Cardiac atrium fibroblast (primary cell): ENCODE data around the gene MIEN1. TPM values are rescaled to one million over a fixed set of nuclear protein-coding genes. Genes with fewer than 3 reads are reported as not detected.

Experiments used
- total RNA-seq: library from RNA; depleted of rRNA; stranded (reverse); fragments of >200 nt; gene quantifications from 2 replicates; pipeline ENCODE4 v1.2.3, GENCODE V29; 2015

Gene MIEN1
- 42.8 and 51.5 TPM in 2 replicates for total RNA-seq

DNA sequence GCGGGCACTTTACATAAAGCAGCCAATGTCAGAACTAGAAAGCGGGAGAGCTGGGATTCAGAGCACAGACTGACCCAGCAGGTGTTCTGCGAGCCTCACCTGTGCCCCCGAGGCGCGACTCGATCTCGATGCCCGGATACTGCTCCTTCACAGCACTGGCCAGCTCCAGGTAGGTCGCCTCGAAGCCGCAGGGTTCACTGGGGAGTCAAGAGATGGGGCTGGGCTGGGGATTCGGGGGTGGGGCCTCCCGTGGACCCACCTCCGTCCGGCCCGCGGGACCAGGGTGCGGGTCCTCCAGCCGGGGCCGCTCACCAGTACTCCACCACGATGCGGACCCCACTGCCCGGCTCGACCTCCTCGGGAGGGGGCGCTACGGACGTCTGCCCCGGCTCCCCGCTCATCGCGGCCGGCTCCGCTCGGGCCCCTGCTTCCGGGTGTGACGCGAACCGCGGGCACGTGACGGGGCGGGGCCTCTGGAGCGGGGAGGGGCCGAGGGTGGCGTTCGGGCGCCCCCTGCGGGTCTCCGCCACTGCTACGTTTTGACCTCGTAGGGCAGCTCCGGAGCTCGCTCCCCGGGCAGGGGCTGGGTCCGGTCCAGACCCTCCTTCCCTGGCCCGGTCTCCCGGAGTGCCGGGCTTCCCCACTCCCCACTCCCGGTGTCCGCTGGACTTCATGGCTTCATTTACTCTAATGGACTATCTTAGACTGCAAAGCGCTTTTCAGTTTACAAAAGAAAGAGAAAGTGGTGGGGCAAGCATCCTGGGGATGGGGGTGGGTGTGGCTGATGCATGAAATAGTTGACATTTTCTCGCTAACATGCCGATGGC is at the start of gene MIEN1:
MIEN1 (minus strand) TSS at position 438 of the 827 bp plus-strand sequence; CDS start at position 401, 37 bp downstream.

DNA sequence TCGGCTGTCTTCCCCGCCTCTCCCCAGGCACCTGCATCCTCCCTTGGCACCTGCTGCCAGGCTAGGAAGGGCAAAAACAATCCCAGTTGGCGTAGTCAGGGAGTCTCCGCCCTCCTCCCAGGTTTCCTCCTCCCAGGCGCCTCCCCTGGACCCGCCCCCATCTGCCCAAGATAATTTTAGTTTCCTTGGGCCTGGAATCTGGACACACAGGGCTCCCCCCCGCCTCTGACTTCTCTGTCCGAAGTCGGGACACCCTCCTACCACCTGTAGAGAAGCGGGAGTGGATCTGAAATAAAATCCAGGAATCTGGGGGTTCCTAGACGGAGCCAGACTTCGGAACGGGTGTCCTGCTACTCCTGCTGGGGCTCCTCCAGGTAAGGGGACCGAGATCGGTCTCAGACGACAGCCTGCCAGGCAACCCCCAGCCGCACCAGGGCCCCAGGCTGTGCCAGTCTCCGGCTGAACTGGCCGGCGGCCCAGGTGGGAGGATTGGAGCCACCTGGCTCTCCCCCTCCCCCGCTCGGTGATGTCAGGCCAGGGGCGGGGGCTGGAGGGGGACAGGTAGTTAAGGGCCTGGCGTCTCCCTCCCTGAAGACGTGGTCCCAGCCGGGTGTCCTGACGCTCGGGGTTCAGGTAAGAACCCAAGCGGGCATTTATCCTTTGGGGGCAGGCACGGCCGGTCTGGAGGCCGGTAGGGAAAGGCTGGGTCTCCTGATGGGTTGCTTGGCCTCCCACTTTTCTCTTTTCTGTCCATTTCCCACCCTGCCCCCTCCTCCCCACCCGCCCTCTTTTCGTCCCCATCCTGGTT is 7.6 kb upstream of the MIEN1 start, which contains the start of gene GRB7:
GRB7 (plus strand) TSS at position 179 of the 808 bp plus-strand sequence. CDS start 4,364 bp downstream, outside the sequence.

GRCh38 chr17:39699818-39700147 is 30.5 kb downstream of the MIEN1 start, which contains the start of gene ERBB2:
TSS of gene ERBB2 (plus strand) at chr17:39700064. CDS start at chr17:39700239, 175 bp downstream.

DNA sequence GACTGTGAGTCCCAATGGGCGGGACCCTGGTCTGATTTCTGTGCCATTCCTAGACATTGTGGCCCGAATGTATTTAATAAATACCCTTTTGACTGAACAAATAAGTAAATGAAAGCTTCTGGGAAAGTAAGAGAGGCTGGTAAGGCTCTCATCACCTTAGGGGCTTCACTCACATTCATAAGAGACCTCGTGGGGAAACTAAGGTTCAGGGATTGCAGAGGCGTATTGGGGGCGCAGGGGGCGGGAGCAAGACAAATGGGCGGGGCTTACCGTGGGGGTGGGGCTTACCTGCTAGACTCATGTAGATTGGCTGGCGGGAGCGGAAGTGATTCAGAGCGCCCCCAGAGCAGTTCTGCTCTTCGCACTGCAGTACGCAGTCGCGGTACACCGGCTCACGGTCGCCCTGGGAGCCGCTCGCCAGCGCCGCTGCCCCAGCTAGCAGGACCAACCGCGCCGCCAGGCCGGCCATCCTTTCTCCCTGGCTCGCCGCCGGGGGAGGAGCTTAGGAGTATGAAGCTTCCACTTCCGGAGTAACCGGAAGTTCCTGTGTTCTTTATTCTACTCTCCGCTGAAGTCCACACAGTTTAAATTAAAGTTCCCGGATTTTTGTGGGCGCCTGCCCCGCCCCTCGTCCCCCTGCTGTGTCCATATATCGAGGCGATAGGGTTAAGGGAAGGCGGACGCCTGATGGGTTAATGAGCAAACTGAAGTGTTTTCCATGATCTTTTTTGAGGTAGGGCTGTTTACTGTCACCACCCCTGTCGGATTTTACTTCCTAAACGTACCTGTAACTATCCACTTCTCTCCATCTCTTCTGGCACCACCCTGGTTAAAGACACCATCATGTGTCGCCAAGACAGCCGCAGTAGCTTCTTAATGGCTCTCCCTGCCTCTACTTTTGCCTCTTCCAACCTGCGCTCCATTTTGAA is 42.5 kb downstream of the MIEN1 start, which contains the start of gene PGAP3:
PGAP3 (minus strand) TSS at position 512 of the 929 bp plus-strand sequence; CDS start at position 469, 43 bp downstream.

Other genes starting within 250 kb of the MIEN1 start
- gene NEUROD2, start 122.6 kb downstream of the MIEN1 start, total RNA-seq: not detected in 2 replicates
- 3.4 and 3.9 TPM in 2 replicates for gene PPP1R1B, start 103.6 kb downstream of the MIEN1 start, total RNA-seq
- gene STARD3, start 93.4 kb downstream of the MIEN1 start, total RNA-seq: 26.5 and 34.8 TPM in 2 replicates
- not detected in 2 replicates for gene TCAP, start 65.2 kb downstream of the MIEN1 start, total RNA-seq
- 0.65 TPM in 1 of 2 replicates, not detected in the other for gene PNMT, start 62.1 kb downstream of the MIEN1 start, total RNA-seq
- gene PGAP3, start 42.5 kb downstream of the MIEN1 start, total RNA-seq: 7.0 and 14.1 TPM in 2 replicates
- 38.3 and 48.1 TPM in 2 replicates for gene ERBB2, start 30.5 kb downstream of the MIEN1 start, total RNA-seq
- gene GRB7, start 7.4 kb upstream of the MIEN1 start, total RNA-seq: 0.54 and 0.81 TPM in 2 replicates
- not detected in 2 replicates for gene IKZF3, start 133.8 kb upstream of the MIEN1 start, total RNA-seq
- gene ZPBP2, start 137.7 kb upstream of the MIEN1 start, total RNA-seq: not detected in 2 replicates
- 0.81 and 1.6 TPM in 2 replicates for gene GSDMB, start 188.1 kb upstream of the MIEN1 start, total RNA-seq
- gene ORMDL3, start 197.1 kb upstream of the MIEN1 start, total RNA-seq: 35.7 and 42.6 TPM in 2 replicates
- gene LRRC3C, start 197.2 kb upstream of the MIEN1 start, total RNA-seq: not detected in 2 replicates
- not detected in 2 replicates for gene GSDMA, start 232.5 kb upstream of the MIEN1 start, total RNA-seq